GM23338 (cell line): ENCODE measurements around the gene CPSF2.

Source experiments
- CTCF ChIP-seq, 2 experiments: fragments of 200-600 bp in 1 of 2; sonication (generic) in 1 of 2; conservative IDR thresholded peaks; 2 replicates each; pipeline versions ENCODE4 v1.5.1 to v1.6.1; 2016 to 2017; ENCODE audit warnings: antibody characterized with exemption in 2 of 2, low read depth in 2 of 2, mild to moderate bottlenecking in 2 of 2, moderate library complexity in 1 of 2
- EZH2 ChIP-seq: fragments of 200-600 bp; sonication (generic); IDR thresholded peaks from one replicate; pipeline ENCODE4 v1.8.0; 2017; ENCODE audit warnings: antibody characterized with exemption, mild to moderate bottlenecking, low read depth; ENCODE audit not compliant: unreplicated experiment
- POLR2AphosphoS5 ChIP-seq: IDR thresholded peaks from 2 replicates; pipeline ENCODE4 v1.6.1; 2016; ENCODE audit warnings: antibody characterized with exemption, low read depth
- TF ChIP-seq, protein P1 (sequence below): IDR thresholded peaks from one replicate; pipeline ENCODE4 v1.6.1; 2018; ENCODE audit warnings: antibody characterized with exemption; ENCODE audit not compliant: unreplicated experiment

- TF ChIP-seq CTCF (conservative IDR thresholded peaks at IDR 0.05; ENCODE audit: low read depth in 2 of 2), result no peak
- TF ChIP-seq, protein P1, sequence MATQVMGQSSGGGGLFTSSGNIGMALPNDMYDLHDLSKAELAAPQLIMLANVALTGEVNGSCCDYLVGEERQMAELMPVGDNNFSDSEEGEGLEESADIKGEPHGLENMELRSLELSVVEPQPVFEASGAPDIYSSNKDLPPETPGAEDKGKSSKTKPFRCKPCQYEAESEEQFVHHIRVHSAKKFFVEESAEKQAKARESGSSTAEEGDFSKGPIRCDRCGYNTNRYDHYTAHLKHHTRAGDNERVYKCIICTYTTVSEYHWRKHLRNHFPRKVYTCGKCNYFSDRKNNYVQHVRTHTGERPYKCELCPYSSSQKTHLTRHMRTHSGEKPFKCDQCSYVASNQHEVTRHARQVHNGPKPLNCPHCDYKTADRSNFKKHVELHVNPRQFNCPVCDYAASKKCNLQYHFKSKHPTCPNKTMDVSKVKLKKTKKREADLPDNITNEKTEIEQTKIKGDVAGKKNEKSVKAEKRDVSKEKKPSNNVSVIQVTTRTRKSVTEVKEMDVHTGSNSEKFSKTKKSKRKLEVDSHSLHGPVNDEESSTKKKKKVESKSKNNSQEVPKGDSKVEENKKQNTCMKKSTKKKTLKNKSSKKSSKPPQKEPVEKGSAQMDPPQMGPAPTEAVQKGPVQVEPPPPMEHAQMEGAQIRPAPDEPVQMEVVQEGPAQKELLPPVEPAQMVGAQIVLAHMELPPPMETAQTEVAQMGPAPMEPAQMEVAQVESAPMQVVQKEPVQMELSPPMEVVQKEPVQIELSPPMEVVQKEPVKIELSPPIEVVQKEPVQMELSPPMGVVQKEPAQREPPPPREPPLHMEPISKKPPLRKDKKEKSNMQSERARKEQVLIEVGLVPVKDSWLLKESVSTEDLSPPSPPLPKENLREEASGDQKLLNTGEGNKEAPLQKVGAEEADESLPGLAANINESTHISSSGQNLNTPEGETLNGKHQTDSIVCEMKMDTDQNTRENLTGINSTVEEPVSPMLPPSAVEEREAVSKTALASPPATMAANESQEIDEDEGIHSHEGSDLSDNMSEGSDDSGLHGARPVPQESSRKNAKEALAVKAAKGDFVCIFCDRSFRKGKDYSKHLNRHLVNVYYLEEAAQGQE, result no peak
- no peak for TF ChIP-seq POLR2AphosphoS5
- no peak for TF ChIP-seq EZH2
Measured at GRCh38 chr14:92144708-92145107, 22.9 kb downstream of the CPSF2 start.
